HK-2 (cell line): ENCODE data around the gene ADAMTS18.
A peak's percentile ranks its signal among the peaks of the same experiment; 100 is the strongest.

ENCODE experiments used
- DNase-seq: peaks from one replicate; pipeline ENCODE4 v3.0.0-alpha.2; 2018; ENCODE audit not compliant: unreplicated experiment

ADAMTS18 gene

DNA sequence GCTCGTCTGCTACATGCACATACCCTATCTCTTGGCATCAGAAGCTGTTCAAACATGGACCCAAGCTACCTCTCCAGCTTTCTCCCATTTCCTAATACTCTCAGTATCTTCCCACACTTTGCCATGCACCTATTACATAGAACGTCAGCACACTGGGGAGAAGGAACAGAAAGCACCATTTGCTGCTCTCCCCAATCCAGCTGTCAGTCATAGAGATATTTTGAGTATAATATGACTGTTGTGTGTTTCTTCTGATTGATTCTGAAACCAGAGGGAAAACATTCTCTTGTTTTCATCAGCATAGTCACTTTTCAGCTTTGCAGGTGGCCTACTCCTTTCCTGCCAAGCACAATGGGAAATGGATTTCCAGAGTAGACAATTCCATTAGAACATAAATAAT, 107.1 kb downstream of the ADAMTS18 start:
- DNase-seq: no peak

DNA sequence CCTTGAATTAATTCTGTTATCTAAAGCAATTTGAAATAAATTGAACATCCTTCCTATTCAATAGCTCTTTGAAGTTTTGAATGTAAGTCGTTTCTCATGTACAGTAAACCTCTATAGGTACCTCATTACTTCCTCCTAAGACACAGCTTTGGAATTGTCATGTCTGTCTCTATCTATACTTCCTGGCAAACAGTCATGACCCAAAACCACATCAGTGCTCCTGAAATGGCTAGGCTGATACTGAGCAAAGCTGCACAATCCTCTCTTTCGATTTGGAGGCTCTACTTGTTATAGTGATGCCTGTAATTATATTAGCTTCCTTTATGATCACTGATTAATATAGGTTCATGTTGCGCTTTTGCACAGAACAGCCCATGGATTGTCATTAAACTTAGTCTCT, 110.1 kb downstream of the ADAMTS18 start:
- no peak for DNase-seq

DNA sequence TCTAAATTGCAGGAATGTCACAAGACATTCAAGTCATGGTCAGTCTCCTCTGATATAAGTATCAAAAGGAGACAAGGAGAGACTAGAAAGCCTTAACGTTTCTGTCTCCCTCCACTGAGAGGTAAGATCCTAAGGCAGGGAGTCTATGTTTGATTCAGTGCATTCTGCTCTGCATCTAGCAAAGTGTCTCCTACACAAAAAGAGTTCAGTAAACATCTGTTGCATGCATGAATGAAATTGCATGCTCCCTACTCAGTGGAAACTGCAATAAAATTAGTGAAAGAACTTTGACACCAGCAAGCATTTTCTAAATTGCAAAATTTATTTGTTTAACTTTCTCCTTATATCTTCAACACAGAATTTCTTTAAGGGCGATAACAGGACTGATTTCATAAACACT, 111.1 kb downstream of the ADAMTS18 start:
- no peak for DNase-seq

DNA sequence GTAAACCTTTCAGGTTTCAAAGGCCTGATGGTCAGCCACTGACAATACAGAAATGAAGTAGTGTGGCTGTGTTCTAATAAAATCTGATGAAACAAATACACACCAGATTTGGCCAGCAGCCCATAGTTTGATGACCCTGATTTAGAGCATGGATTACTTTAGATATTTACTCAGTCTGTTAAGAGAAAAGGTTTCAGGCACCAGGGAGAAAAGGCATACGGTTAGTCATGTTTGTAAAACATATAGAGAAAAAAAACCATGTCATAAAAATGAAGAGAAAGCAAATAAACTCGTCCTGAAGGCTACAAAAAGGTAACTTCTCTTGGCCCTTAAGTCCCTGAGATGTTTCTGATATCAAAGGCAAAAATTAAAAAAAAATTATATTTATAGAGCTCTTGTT, 112.1 kb downstream of the ADAMTS18 start:
- no peak for DNase-seq

DNA sequence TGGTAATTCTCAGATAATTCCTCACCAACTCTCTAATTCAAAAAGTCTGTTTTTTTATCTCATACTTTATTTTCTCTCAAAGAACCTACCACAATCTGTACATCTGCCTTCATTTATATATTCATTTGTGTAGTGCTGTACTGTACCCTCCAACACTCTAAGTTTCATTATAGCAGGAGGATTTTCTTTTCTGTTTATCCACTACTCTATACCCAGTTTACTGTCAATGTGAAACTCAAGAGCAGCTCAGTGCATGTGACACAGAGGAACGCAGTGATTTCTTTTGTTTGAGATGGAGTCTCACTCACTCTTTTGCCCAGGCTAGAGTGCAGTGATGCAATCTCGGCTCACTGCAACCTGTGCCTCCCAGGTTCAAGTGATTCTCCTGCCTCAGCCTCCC, 117.8 kb downstream of the ADAMTS18 start:
- no peak for DNase-seq

DNA sequence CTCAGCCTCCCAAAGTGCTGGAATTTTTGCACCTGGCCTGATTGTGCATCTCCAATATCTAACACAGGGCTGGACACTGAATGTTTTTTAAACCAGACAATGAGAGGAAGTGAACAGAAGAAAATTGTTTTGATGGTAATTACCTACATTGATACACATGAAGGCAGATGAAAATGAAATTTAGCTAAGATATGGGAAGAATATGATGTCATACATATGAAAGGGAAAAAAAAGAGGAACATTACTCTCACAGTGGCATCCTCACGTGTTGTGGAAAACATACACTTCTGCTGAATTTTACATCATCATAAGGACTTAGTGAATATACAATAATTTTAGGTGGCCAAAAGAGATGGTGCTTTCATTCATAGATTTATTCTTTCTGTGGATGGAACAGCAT, 124.0 kb downstream of the ADAMTS18 start:
- DNase-seq: no peak

DNA sequence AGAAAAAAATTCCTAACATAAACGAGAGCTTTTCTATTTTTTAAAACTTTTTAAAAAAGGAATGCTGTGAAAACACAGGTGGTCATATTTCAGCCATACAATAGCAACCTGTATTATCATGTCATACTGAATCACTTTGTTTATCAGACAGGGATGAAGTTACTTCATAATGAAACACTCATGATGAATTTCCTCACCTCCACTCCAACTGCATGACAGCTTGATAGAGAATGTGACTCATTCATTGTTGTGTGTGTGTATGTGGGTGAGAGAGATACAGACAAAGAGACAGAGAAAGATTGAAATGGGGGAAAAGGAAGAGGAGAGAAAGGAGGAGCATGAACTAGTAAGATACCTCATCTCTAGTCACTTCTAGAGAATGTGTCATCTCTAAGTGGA, 126.7 kb downstream of the ADAMTS18 start:
- no peak for DNase-seq

DNA sequence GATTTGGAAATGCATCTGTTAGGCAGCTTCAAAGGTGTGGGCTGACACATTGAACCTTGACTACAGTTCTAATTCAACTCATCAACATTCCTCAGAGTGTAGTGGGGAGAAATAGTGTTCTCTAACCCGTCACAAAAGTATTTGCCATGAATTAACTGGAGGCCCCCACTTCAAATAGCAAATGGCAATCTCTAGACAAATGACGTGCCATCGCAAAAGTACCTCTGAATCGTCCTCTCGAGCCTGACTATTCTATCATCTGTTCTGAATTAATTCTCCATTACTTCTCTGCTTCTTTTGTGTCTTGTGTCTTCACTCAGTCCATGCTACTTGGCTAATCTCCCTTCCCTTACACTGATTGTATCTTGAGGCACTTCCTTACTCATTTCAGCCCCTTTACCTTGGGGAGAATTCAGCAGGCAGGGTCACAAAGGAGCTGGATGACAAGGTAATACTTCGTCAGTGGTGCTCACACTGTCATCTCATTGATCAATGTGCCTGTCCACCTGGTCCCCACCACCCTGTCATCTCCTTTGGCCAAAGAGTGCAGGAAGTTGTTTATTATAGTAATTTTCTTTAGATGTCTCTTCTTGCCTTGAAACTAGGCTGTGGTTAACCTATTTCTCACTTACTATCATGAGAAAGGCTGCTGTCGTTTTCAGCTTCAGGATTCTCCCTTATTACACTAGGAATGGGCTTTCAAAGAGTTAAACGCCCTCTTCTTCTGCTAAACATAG, 127.2 kb downstream of the ADAMTS18 start:
- DNase-seq: no peak

DNA sequence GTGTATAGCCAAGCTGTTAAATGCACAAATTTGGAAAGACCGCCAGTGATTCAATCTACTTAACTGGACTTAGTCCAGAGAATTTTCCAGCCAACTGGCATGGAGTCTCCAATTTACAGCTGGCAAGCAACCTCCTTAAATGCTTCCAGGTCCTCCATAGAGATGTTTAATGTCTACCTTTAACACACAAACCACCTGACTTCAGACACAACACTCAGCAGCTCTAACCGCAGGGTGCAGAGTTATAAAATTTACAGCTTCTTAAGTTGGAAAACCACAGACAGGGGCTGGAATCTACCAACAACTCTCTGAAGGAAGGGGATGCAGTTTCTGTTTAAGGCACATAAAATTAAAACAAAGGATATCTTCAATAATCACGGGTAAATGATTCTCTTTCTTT, 128.8 kb downstream of the ADAMTS18 start:
- DNase-seq: no peak

DNA sequence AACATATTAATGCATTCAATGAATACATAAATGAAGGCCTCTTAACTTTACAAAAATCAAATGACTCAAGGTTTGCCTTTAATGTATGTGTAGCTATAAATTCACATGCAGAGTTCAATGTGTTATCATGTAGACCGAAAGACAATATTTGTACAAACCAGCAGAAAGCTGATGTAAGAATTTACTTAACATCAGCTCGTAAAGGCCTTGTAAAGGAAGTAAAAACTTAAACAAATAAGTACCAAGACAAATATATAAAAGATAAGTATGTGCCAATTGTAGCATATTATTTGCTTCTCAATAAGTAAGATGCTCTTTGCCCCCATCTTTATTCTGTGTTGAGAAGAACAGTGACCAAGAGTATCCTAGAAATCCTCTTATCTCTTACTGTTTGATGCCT, 130.0 kb downstream of the ADAMTS18 start:
- no peak for DNase-seq

DNA sequence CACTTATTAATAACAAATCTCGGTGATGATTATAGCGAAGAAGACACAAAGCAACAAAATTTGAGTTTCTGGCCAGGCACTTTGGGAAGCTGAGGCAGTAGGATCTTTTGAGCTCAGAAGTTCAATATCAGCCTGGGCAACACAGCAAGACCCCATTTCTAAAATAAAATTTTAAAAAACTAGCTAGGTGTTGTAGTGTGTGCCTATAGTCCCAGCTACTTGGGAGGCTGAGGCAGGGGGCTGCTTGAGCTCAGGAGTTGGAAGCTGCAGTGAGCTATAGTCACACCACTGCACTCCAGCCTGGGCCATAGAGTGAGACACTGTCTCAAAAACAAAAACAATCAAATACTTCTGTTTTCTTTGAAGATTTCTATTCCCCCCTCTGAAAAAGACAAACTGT, 130.7 kb downstream of the ADAMTS18 start:
- DNase-seq: no peak

DNA sequence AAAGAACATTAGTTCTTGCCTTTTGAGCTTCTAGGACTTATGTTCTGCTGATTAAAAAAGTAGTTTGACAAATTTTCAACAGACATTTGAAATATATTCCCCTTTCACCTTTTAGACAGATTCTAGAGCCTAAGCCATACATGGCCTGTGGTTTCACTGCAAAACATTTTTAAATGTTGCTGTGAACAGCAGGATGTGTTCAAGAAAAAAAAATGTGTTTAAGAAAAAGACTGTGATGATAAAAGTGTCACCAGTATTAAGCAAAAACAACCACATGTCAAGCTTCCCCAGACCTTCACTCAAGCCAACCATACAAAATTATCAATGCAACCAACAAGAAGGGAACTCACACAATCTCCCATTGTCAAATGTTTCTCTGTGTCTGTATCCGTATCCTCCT, 132.2 kb downstream of the ADAMTS18 start:
- no peak for DNase-seq

DNA sequence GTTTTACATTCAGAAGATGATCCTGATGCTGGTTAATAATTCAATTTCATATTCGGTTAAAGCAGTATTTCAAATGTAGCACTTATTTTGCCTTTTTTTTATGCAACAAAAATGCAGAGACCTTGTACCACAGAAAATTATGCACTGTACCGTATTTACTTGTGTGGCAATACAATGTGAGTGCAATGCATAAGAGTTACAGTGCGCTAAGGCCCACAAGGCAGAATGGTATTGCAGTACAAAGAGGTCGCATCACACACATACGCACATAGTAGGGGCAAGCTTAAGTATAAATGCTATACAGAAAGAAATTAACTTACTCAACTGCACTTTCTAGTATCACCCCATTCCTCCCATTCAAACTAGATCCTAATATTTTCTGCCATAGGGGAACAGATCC, 132.6 kb downstream of the ADAMTS18 start:
- no peak for DNase-seq

DNA sequence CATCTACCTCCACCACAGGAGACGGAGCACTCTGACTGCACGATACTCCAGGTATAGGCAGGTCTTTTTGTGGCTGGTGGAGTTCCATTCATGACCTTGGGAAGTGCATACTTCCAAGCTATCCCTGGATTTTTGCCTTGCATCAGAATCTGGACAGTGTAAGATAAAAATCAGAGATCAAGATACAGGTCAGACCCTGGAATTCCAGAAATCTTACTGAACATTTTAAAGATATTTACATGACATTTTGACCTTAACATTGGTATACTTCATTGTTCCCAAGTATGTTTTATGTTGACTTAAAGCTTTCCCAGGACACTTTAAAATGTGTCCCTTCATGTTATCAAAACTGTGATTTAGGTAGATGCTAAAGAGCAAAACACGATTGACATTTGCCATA, 134.6 kb downstream of the ADAMTS18 start:
- DNase-seq: no peak

DNA sequence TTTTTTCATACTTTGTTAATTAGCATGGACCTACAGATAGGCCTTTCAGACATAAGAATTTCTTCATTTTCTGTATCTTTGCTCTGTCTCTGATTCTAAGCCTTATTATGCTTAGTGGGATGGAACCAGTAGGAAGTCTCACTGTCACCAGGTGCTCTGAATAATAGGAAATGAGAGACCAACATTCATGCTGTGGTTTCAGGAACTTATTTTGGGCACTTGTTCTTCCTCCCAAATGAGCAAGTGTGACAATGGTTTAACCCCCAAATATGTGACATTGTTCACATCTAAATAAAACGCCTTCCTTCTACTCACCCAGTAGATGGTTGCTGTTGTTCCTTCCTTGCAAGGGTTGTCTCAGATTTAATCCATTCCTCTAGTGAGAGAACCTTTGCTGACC, 135.4 kb downstream of the ADAMTS18 start:
- no peak for DNase-seq

DNA sequence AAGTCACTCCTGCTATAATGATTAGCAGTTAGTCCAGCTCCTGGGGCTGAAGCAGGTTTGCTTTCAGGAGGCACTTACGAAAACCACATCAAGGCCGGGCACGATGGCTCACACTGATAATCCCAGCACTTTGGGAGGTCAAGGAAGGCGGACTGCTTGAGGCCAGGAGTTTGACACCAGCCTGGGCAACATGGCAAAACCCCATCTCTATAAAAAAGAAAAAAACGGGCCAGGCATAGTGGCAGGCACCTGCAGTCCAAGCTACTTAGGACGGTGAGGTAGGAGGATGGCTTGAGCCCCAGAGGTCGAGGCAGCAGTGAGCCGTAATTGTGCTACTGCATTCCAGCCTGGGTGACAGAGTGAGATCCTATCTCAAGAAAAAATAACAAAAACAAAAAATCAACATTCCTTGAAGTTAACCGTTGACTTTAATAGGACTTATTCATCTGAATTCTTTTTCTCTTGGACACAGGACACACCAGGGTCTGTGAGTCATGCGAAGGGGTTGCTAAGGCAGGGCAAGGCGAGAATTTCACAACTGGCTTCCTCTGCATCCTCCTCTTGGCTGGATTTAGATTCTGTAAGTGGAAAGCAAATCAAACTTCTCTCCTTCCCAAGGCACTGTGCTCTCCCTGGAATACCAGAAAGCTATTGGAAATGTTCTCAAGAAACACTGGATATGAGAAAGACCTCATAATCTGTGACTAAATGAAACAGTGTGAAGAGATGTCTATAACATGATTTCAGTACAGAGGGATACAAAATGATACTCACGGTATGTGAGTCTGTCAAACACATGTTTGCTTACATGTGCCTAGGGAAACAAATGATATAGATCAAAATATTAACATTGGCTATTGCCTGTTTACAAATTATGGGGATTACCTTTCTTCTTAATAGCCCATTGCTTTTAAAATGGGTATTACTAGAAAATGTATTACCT, 136.1 kb downstream of the ADAMTS18 start:
- DNase-seq: peak; percentile 76

DNA sequence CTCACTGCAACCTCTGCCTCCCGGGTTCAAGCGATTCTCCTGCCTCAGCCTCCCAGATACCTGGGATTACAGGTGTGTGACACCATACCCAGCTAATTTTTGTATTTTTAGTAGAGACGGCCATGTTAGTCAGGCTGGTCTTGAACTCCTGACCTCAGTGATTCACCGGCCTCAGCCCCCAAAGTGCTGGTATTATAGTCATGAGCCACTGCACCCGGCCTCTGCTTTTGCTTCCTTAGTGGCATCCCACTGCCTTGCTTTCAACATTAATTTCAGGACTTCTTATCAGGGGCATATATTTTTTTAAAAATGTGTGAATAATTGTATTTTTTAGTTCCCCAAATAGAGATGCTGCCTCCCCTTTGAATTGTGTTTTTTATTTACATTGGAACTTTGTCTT, 136.8 kb downstream of the ADAMTS18 start:
- peak; percentile 59 for DNase-seq

DNA sequence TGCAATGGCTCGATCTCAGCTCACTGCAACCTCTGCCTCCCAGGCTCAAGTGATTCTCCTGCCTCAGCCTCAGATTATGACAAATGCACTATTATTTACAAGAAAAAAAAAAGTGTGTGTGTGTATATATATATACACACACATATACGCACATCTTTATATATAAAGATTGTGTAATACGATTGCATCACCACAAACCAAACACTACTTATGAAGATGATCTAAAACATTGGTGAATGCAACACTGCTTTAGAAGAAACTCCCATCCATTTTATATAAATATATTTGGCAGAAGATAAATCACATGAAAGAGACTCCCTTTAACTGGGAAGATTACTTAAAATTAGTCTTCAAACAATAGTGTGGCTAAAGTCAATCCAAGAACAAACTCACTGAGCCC, 138.9 kb downstream of the ADAMTS18 start:
- no peak for DNase-seq

DNA sequence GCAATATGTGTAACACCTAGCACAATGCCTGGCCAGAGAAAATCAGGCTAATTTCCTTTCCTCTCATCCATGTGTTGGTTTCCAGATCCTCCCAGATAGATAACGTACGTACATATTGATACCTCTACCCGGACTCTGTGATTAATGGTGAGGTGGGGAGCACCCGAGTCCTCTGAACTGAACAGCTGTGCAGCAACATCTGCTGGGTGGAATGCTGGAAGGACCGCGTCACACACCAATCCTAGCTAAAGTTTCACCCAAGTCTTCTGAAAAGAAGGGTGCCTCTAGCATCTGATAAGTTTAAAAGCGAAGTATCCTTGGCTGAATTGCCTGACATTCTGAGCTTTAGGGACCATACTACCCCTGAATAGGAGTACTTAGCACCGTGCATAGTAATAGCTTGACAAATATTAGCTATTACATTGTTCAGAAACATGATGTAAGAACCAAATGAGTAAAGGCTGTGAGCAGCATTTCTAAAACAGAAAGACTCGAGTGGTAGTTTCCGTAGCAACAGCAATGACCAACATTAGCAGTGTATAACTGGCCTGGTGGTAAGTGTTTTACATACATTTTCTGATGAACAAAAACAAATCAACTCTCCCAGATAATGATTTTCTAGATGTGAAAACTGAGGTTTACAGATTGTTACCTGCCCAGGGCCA, 144.3 kb downstream of the ADAMTS18 start:
- DNase-seq: no peak

DNA sequence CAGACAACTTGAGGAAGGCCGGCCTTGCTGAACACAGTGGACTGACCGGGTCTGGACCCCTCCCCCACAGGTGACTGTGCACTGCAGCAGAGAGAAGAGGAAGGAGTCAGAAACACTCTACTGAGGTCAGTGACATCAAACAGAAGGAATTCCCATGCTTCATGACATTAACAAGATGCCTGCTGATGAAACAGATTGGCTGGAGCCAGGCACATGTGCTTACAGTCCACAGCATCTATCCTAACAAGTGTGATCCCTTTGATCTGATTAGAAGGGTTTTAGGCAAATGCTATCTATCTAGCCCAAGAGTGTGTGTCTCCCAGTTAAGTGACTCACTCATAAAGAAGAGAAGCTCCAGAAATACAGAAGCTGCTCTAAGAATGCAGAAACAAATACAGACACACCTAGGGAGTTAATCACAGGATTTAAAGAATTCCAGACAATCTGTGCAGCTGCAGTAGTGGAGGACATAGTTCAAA, 145.5 kb downstream of the ADAMTS18 start:
- peak; percentile 72 for DNase-seq

DNA sequence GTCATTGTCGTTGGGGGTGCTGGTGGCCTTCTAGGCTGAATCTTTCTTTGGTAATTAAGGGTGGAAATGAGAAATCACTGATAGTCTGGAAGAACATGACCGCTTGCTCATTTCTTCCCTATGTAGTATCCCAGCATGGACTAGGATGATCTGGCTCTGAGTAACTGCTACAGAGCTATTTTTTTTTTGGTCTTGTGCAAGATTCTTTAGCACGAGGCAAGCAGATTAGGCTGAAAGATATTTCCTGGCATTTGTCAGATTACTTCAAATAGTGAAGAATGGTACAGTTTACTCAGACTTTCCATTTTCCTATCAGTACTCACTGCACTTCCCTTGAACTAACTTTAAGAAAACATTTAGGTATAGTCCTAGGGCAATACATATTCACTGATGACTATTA, 146.6 kb downstream of the ADAMTS18 start:
- no peak for DNase-seq

DNA sequence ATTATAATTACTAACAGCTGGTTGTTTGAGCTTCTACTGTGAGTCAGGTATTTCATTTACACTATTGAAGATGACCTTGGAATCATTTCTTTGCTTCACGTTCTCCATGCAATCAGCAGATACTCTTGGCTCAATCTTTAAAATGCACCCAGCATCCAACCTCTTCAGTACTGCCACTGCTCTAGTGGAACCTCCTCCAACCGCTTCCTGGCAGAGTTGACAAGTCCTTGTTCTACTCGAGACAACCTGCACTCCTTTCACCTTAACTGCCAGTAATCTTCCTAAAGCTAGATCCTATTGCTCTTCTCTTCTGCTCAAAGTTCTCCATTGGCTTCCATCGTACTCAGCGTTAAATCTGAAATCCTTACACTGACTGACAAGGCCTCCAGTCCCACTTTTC, 149.2 kb downstream of the ADAMTS18 start:
- no peak for DNase-seq

DNA sequence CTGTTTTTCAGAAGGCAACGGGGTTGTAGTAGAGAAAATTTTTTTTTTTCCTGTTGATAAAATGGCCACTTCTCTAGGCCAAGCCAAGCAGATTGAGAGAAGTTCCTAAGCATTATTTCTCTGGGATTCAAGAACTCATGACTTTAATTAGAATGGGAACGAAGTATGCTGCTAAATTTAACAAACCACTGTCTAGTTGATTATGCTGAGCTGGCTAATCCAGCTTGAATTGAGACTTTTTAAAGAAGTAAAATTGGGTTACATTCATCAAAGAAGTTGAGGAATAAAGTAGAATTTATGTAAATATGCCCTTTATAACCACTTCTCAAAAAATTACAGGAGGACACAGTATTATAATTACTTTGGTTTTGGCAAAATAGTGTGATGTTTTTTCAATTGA, 152.5 kb downstream of the ADAMTS18 start:
- no peak for DNase-seq
